ENCODE results near the gene UGT1A1. TPM values are rescaled to one million over a fixed set of nuclear protein-coding genes. Genes with fewer than 3 reads are reported as not detected.

UGT1A1 gene
- total RNA-seq = not detected in 2 replicates

DNA sequence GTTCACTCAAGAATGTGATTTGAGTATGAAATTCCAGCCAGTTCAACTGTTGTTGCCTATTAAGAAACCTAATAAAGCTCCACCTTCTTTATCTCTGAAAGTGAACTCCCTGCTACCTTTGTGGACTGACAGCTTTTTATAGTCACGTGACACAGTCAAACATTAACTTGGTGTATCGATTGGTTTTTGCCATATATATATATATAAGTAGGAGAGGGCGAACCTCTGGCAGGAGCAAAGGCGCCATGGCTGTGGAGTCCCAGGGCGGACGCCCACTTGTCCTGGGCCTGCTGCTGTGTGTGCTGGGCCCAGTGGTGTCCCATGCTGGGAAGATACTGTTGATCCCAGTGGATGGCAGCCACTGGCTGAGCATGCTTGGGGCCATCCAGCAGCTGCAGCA is at the start of gene UGT1A1:
UGT1A1 (plus strand) TSS at position 228 of the 400 bp plus-strand sequence; CDS start at position 246, 18 bp downstream.

DNA sequence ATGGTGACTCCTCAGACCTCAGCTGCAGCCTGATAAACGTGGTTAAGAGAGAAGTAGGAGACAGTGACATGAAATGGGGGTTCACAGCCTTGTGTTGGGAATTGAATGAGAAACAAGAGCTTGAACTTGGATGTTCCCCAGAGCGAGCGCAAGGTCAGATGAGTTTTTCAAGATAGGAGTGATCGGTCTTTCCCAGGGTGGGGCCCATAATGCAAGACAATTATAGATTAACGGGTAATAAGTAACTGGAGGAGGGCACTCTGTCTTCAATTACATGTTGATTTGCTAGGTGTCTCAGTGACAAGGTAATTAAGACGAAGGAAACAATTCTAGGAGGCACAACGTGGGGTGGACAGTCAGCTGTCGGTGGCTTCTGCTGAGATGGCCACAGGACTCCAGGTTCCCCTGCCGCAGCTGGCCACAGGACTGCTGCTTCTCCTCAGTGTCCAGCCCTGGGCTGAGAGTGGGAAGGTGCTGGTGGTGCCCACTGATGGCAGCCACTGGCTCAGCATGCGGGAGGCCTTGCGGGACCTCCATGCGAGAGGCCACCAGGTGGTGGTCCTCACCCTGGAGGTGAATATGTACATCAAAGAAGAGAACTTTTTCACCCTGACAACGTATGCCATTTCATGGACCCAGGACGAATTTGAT is 47.3 kb upstream of the UGT1A1 start, which contains the start of gene UGT1A5:
UGT1A5 (plus strand) TSS at position 297 of the 651 bp plus-strand sequence; CDS start at position 382, 85 bp downstream.

DNA sequence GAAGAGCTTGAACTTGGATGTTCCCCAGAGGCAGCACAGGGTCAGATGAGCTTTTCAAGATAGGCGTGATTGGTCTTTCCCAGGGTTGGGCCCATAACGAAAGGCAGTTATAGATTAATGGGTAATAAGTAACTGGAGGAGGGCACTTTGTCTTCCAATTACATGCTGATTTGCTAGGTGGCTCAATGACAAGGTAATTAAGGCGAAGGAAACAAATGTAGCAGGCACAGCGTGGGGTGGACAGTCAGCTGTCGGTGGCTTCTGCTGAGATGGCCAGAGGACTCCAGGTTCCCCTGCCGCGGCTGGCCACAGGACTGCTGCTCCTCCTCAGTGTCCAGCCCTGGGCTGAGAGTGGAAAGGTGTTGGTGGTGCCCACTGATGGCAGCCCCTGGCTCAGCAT is 41.5 kb upstream of the UGT1A1 start, which contains the start of gene UGT1A4:
UGT1A4 (plus strand) TSS at position 185 of the 400 bp plus-strand sequence; CDS start at position 270, 85 bp downstream.

DNA sequence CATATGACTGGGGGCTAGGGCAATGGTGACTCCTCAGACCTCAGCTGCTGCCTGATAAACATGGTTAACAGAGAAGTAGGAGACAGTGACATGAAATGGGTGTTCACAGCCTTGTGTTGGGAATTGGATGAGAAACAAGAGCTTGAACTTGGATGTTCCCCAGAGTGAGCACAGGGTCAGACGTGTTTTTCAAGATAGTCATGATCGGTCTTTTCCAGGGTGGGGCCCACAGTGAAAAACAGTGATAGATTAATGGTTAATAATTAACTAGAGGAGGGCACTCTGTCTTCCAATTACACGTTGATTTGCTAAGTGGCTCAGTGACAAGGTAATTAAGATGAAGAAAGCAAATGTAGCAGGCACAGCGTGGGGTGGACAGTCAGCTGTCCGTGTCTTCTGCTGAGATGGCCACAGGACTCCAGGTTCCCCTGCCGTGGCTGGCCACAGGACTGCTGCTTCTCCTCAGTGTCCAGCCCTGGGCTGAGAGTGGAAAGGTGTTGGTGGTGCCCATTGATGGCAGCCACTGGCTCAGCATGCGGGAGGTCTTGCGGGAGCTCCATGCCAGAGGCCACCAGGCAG is 31.3 kb upstream of the UGT1A1 start, which contains the start of gene UGT1A3:
UGT1A3 (plus strand) TSS at position 320 of the 579 bp plus-strand sequence; CDS start at position 405, 85 bp downstream.

DNA sequence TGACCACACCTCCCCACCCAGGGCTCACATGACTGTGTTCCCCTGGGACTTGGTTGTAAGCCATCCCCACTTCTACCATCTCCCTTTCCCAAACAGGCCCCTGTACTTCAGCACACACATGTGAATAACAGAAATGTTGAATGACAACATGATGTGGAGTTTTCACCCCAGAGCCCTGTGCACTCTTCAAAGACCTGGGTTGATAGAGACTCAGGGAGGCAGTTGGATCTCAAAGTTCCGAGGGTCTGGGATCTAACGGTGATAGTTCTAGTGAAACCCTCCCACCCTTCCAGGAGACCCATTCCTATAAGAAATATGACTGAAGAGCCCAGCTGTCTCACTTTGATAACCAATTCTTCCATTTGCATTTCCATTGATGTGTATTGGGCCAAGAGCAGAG is 18.0 kb downstream of the UGT1A1 start, which contains the start of gene MROH2A:
MROH2A (plus strand) TSS at position 301 of the 400 bp plus-strand sequence. CDS start 1,029 bp downstream, outside the sequence.

Other genes with a start within 250 kb of the UGT1A1 start
- gene USP40, start 193.5 kb upstream of the UGT1A1 start, total RNA-seq = 32.0 and 36.6 TPM in 2 replicates
- gene UGT1A8, start 142.6 kb upstream of the UGT1A1 start, total RNA-seq = not detected in 2 replicates
- not detected in 2 replicates for gene UGT1A10, start 123.8 kb upstream of the UGT1A1 start, total RNA-seq
- gene UGT1A9, start 88.4 kb upstream of the UGT1A1 start, total RNA-seq = not detected in 2 replicates
- not detected in 2 replicates for gene UGT1A7, start 78.4 kb upstream of the UGT1A1 start, total RNA-seq
- gene UGT1A6, start 67.4 kb upstream of the UGT1A1 start, total RNA-seq = not detected in 2 replicates
- gene UGT1A5, start 47.4 kb upstream of the UGT1A1 start, total RNA-seq = not detected in 2 replicates
- gene UGT1A4, start 41.5 kb upstream of the UGT1A1 start, total RNA-seq = not detected in 2 replicates
- not detected in 2 replicates for gene UGT1A3, start 31.2 kb upstream of the UGT1A1 start, total RNA-seq
- gene MROH2A, start 18.1 kb downstream of the UGT1A1 start, total RNA-seq = not detected in 2 replicates
- 42.0 and 56.3 TPM in 2 replicates for gene HJURP, start 94.3 kb downstream of the UGT1A1 start, total RNA-seq
- not detected in 2 replicates for gene TRPM8, start 157.1 kb downstream of the UGT1A1 start, total RNA-seq

All from thoracic aorta endothelial cell (primary cell).